Panc1 (cell line): ENCODE data around the gene CADM4.

Experiments
- CTCF ChIP-seq: fragments of 450-650 bp; IDR thresholded peaks from 2 replicates; pipeline ENCODE4 v1.5.1; 2017; ENCODE audit warnings: mild to moderate bottlenecking
- POLR2AphosphoS5 ChIP-seq: IDR thresholded peaks from 2 replicates; pipeline ENCODE4 v1.6.1; 2012; ENCODE audit warnings: mild to moderate bottlenecking, low read depth, low read length, moderate library complexity

- no peak for TF ChIP-seq CTCF
- TF ChIP-seq POLR2AphosphoS5: no peak
These were observed 53.3 kb downstream of the CADM4 start for GRCh38 chr19:43586346-43586745.
